K562 (cell line): ENCODE data around the gene GADD45GIP1. TPM values are rescaled to one million over a fixed set of nuclear protein-coding genes. Genes with fewer than 3 reads are reported as not detected.

Source experiments
- KAT8 ChIP-seq: fragments of 450-650 bp; IDR thresholded peaks from 2 replicates; pipeline ENCODE4 v1.6.1; 2016; ENCODE audit warnings: low read depth, mild to moderate bottlenecking
- KDM1A ChIP-seq, 2 experiments: fragments of 450-650 bp; IDR thresholded peaks; 2 replicates each; pipeline ENCODE4 v1.6.1; 2016; ENCODE audit warnings: mild to moderate bottlenecking in 2 of 2
- MAFF ChIP-seq: IDR thresholded peaks from 2 replicates; pipeline ENCODE4 v1.6.1; 2012; ENCODE audit warnings: low read length, improper control_type of control experiment
- NFXL1 ChIP-seq: fragments of 450-650 bp; formaldehyde crosslinking; IDR thresholded peaks from 2 replicates; pipeline ENCODE4 v1.4.0; 2021; ENCODE audit warnings: mild to moderate bottlenecking
- PTRF ChIP-seq: fragments of 450-650 bp; IDR thresholded peaks from 2 replicates; pipeline ENCODE4 v1.6.1; 2016; ENCODE audit warnings: mild to moderate bottlenecking, missing genetic modification characterization, missing compliant biosample characterization
- PYGO2 ChIP-seq: fragments of 450-650 bp; IDR thresholded peaks from 2 replicates; pipeline ENCODE4 v1.6.1; 2016; ENCODE audit warnings: mild to moderate bottlenecking, missing genetic modification characterization, moderate library complexity, missing compliant biosample characterization
- RBM25 ChIP-seq: fragments of 200-400 bp; formaldehyde crosslinking; IDR thresholded peaks from 2 replicates; pipeline ENCODE4 v1.6.1; 2018; ENCODE audit warnings: low read length, low read depth, moderate library complexity; ENCODE audit not compliant: severe bottlenecking
- ZNF589 ChIP-seq: fragments of 200-800 bp; sonication (Bioruptor generic); IDR thresholded peaks from 2 replicates; pipeline ENCODE4 v1.6.1; 2016; ENCODE audit warnings: low read depth, missing genetic modification characterization, missing compliant biosample characterization
- ZSCAN32 ChIP-seq: fragments of 450-650 bp; formaldehyde crosslinking; IDR thresholded peaks from 2 replicates; pipeline ENCODE4 v1.4.0; 2020; ENCODE audit warnings: mild to moderate bottlenecking, moderate library complexity
- polyA plus RNA-seq, 8 experiments: library from polyadenylated mRNA; depleted of rRNA in 4 of 8; stranded (reverse) in 5 of 8; unstranded in 3 of 8; fragments of >200 nt; fragmentation: Nextera tagmentation in 2 of 8; fragmentation: Illumina TruSeq in 1 of 8; extraction: Ambion mirVana in 2 of 8; extraction: Trizol in 1 of 8; gene quantifications; 2 replicates each; pipeline versions ENCODE4 v1.2.1 to v1.2.3, GENCODE V29; 2011 to 2014; ENCODE audit warnings: inconsistent platforms in 1 of 8, missing spikeins in 1 of 8
- total RNA-seq, 7 experiments: library from RNA; depleted of rRNA in 6 of 7; stranded (reverse); fragments of >200 nt in 6 of 7; fragmentation: Illumina TruSeq in 2 of 7; extraction: Trizol in 2 of 7; gene quantifications; 2 replicates each; pipeline versions ENCODE4 v1.2.1 to v1.2.3, GENCODE V29; 2011 to 2021; ENCODE audit warnings: low replicate concordance in 1 of 7
- TF ChIP-seq, protein P1 (sequence below): fragments of 200-800 bp; sonication (Bioruptor generic); IDR thresholded peaks from 2 replicates; pipeline ENCODE4 v1.6.1; 2017; ENCODE audit warnings: missing genetic modification characterization, missing compliant biosample characterization
- TF ChIP-seq, protein P2 (sequence below): sonication (generic); formaldehyde crosslinking; IDR thresholded peaks from 2 replicates; pipeline ENCODE4 v1.8.0; 2022; ENCODE audit warnings: missing genetic modification reagents, mild to moderate bottlenecking, borderline replicate concordance
- TF ChIP-seq, protein P3 (sequence below): fragments of 250-450 bp; sonication (Bioruptor Pico); IDR thresholded peaks from 2 replicates; pipeline ENCODE4 v1.8.0; 2022; ENCODE audit warnings: inconsistent platforms, mild to moderate bottlenecking, moderate library complexity, borderline replicate concordance
- TF ChIP-seq, protein P4 (sequence below), 2 experiments: fragments of 450-650 bp in 1 of 2; sonication (generic) in 1 of 2; formaldehyde crosslinking; conservative IDR thresholded peaks; 2 replicates each; pipeline versions ENCODE4 v1.4.0 to v1.8.1; 2020 to 2022; ENCODE audit warnings: mild to moderate bottlenecking in 1 of 2, missing genetic modification reagents in 1 of 2
- TF ChIP-seq, protein P5 (sequence below), 2 experiments: fragments of 150-350 bp in 1 of 2; IDR thresholded peaks; 2 replicates each; pipeline ENCODE4 v1.6.1; 2012 to 2016; ENCODE audit warnings: low read depth in 2 of 2, low read length in 2 of 2, mild to moderate bottlenecking in 1 of 2, moderate library complexity in 1 of 2
- TF ChIP-seq, protein P6 (sequence below), 2 experiments: IDR thresholded peaks; 2 replicates each; pipeline ENCODE4 v1.6.1; 2011; ENCODE audit warnings: borderline replicate concordance in 1 of 2, control low read depth in 1 of 2, low read depth in 1 of 2, low read length in 1 of 2, mild to moderate bottlenecking in 1 of 2, mixed read lengths in 1 of 2, moderate library complexity in 1 of 2; ENCODE audit not compliant: insufficient read depth in 1 of 2, insufficient read length in 1 of 2, poor library complexity in 1 of 2, severe bottlenecking in 1 of 2; ENCODE audit errors: extremely low read depth in 1 of 2

Gene GADD45GIP1
- total and polyA plus RNA-seq, 9 of the 15 experiments (the other 6 are each of a cell fraction or from before 2014, with no cell fraction given), result 5.1 to 161 (median 29.2) TPM

DNA sequence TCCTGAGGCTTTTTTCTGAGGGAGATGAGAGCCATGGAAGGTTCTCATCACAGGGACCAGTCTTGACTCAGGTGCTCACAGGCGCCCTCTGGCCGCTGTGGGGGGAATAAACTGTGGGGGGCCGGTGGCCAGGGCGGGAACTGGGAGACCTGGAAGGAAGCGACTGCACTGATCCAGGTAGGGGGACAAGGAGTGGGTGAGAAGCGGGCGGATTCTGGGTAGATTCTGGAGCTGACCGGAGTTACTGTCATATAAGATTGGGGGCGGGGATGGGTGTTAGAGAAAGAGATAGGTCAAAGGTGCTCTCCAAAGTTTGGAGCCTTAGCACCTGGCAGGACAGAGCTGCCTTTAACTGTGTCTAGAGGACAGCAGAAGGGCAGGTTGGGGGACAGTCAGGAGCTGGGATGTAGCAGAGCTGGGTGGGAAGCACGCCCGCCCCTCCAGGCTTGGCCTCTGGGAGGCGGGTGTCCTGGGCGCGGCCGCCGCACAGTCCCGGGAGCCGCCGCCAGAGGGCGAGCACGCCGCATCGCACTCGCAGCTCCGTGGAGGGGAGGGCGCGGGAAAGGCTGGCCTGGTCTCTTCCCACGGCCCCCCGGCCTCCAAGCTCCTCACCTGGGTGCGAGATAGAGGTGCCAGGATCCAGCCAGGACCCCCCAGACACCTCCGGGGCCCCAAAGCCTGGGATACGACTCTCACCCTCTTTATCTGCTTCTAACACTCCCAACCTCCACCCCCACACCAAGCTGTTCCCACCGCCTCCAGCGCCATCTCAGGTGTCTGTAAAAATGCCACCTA, 8.2 kb upstream of the GADD45GIP1 start (continued):
- TF ChIP-seq ZNF589 (CRISPR knock-in tag) (peak; percentile 40; the same call in 1 of the 2 replicates), ZSCAN32 (CRISPR knock-in tag) (no peak), RBM25 (no peak), PYGO2 (no peak), NFXL1 (no peak), MAFF (no peak), PTRF (tag) (no peak), KDM1A (IDR thresholded peaks at IDR 0.05) (no peak; a peak in 1 of 4 replicates), KAT8 (no peak)
- TF ChIP-seq, protein P1, sequence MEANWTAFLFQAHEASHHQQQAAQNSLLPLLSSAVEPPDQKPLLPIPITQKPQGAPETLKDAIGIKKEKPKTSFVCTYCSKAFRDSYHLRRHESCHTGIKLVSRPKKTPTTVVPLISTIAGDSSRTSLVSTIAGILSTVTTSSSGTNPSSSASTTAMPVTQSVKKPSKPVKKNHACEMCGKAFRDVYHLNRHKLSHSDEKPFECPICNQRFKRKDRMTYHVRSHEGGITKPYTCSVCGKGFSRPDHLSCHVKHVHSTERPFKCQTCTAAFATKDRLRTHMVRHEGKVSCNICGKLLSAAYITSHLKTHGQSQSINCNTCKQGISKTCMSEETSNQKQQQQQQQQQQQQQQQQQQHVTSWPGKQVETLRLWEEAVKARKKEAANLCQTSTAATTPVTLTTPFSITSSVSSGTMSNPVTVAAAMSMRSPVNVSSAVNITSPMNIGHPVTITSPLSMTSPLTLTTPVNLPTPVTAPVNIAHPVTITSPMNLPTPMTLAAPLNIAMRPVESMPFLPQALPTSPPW (CRISPR knock-in tag), result peak; percentile 79
- TF ChIP-seq, protein P2, sequence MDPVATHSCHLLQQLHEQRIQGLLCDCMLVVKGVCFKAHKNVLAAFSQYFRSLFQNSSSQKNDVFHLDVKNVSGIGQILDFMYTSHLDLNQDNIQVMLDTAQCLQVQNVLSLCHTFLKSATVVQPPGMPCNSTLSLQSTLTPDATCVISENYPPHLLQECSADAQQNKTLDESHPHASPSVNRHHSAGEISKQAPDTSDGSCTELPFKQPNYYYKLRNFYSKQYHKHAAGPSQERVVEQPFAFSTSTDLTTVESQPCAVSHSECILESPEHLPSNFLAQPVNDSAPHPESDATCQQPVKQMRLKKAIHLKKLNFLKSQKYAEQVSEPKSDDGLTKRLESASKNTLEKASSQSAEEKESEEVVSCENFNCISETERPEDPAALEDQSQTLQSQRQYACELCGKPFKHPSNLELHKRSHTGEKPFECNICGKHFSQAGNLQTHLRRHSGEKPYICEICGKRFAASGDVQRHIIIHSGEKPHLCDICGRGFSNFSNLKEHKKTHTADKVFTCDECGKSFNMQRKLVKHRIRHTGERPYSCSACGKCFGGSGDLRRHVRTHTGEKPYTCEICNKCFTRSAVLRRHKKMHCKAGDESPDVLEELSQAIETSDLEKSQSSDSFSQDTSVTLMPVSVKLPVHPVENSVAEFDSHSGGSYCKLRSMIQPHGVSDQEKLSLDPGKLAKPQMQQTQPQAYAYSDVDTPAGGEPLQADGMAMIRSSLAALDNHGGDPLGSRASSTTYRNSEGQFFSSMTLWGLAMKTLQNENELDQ (CRISPR knock-in tag), result no peak
- TF ChIP-seq, protein P3, sequence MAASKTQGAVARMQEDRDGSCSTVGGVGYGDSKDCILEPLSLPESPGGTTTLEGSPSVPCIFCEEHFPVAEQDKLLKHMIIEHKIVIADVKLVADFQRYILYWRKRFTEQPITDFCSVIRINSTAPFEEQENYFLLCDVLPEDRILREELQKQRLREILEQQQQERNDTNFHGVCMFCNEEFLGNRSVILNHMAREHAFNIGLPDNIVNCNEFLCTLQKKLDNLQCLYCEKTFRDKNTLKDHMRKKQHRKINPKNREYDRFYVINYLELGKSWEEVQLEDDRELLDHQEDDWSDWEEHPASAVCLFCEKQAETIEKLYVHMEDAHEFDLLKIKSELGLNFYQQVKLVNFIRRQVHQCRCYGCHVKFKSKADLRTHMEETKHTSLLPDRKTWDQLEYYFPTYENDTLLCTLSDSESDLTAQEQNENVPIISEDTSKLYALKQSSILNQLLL, result no peak
- TF ChIP-seq, protein P4, sequence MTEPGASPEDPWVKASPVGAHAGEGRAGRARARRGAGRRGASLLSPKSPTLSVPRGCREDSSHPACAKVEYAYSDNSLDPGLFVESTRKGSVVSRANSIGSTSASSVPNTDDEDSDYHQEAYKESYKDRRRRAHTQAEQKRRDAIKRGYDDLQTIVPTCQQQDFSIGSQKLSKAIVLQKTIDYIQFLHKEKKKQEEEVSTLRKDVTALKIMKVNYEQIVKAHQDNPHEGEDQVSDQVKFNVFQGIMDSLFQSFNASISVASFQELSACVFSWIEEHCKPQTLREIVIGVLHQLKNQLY (CRISPR knock-in tag; conservative IDR thresholded peaks at IDR 0.05), result no peak
- TF ChIP-seq, protein P5, sequence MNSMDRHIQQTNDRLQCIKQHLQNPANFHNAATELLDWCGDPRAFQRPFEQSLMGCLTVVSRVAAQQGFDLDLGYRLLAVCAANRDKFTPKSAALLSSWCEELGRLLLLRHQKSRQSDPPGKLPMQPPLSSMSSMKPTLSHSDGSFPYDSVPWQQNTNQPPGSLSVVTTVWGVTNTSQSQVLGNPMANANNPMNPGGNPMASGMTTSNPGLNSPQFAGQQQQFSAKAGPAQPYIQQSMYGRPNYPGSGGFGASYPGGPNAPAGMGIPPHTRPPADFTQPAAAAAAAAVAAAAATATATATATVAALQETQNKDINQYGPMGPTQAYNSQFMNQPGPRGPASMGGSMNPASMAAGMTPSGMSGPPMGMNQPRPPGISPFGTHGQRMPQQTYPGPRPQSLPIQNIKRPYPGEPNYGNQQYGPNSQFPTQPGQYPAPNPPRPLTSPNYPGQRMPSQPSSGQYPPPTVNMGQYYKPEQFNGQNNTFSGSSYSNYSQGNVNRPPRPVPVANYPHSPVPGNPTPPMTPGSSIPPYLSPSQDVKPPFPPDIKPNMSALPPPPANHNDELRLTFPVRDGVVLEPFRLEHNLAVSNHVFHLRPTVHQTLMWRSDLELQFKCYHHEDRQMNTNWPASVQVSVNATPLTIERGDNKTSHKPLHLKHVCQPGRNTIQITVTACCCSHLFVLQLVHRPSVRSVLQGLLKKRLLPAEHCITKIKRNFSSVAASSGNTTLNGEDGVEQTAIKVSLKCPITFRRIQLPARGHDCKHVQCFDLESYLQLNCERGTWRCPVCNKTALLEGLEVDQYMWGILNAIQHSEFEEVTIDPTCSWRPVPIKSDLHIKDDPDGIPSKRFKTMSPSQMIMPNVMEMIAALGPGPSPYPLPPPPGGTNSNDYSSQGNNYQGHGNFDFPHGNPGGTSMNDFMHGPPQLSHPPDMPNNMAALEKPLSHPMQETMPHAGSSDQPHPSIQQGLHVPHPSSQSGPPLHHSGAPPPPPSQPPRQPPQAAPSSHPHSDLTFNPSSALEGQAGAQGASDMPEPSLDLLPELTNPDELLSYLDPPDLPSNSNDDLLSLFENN (IDR thresholded peaks at IDR 0.05; ENCODE audit: low read depth in 2 of 2, low read length in 2 of 2), result no peak
- TF ChIP-seq, protein P6, sequence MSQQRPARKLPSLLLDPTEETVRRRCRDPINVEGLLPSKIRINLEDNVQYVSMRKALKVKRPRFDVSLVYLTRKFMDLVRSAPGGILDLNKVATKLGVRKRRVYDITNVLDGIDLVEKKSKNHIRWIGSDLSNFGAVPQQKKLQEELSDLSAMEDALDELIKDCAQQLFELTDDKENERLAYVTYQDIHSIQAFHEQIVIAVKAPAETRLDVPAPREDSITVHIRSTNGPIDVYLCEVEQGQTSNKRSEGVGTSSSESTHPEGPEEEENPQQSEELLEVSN (IDR thresholded peaks at IDR 0.05; ENCODE audit: borderline replicate concordance in 1 of 2, extremely low read depth in 1 of 2, insufficient read depth in 1 of 2, insufficient read length in 1 of 2, low read depth in 1 of 2, low read length in 1 of 2, poor library complexity in 1 of 2, severe bottlenecking in 1 of 2), result peak; percentile 74 to 87
